ENCODE results near the gene F12. TPM values are rescaled to one million over a fixed set of nuclear protein-coding genes. Genes with fewer than 3 reads are reported as not detected.
A peak's percentile ranks its signal among the peaks of the same experiment; 100 is the strongest.

Gene F12
- total RNA-seq, 4 donors from 2014 or later = 2.6 to 20.1 (median 5.6) TPM

GRCh38 chr5:177446200-177447065 is 37.1 kb upstream of the F12 start, which contains the start of gene PRR7:
Gene PRR7 (plus strand): TSS chr5:177446814. CDS start chr5:177455068, 8,254 bp downstream.
- Histone ChIP-seq H3K36me3 (peaks cover 0 to 3% (median under 1%) of the 10 kb centered on the region in 4 donors), H3K27me3 (peaks cover 23% of the 10 kb centered on the region), H3K9me3 (no peaks in the 10 kb centered on the region), H3K4me3 (peak within 1 kb of the TSS; percentile 35 to 56 (median 48)), H3K27ac (peak within 1 kb of the TSS in 3 of 4 donors; percentile 51 to 56 (median 53)), H3K4me1 (peaks cover 18 to 22% (median 20%) of the 10 kb centered on the region in 4 donors)
- in situ Hi-C loops (cut with MboI; ENCODE audit: low pct_ligation_motif_present in 1 of 4, low pct_unique_long_range_greater_than_20kb in 1 of 4, low sequenced_read_pairs in 3 of 4) = loop anchor here in 2 of 4 donors (5.0 to 10.0 kb wide), 2 partner anchors 52 to 54 kb away; no protein-coding TSS in a partner anchor
- peak; percentile 67 for DNase-seq
- WGBS, 2 donors (ENCODE audit: low coverage in 1 of 2) = 1% methylated on average over 57 of the region's 89 CpGs; no CpG with 5 or more reads in 1 of the 2 donors
- no peak for TF ChIP-seq EP300 (IDR thresholded peaks at IDR 0.05; ENCODE audit: low read depth)
- no peak for TF ChIP-seq CTCF (IDR thresholded peaks at IDR 0.05)
- peak; percentile 40 for TF ChIP-seq POLR2A (IDR thresholded peaks at IDR 0.05)
- TF ChIP-seq POLR2AphosphoS5 (IDR thresholded peaks at IDR 0.05) = peak in 2 of 3 donors; percentile 27 to 54
- intact Hi-C loops (cut with DNase I; ENCODE audit: low total_unique reads) = loop anchor here (2.0 kb wide), 1 partner anchor 44 kb away; no protein-coding TSS in a partner anchor

- intact Hi-C loops (cut with DNase I; ENCODE audit: low total_unique reads) = loop anchor here (2.0 kb wide), 1 partner anchor 43 kb away; no protein-coding TSS in a partner anchor
- in situ Hi-C loops (cut with MboI; ENCODE audit: low pct_ligation_motif_present in 1 of 4, low pct_unique_long_range_greater_than_20kb in 1 of 4, low sequenced_read_pairs in 3 of 4) = loop anchor here in 2 of 4 donors (5.0 to 10.0 kb wide), 2 partner anchors 51 to 54 kb away; no protein-coding TSS in a partner anchor
- H3K36me3 ChIP-seq = peaks cover 0 to 6% (median 2%) of the 10 kb centered on the region in 4 donors
- WGBS, 2 donors (ENCODE audit: low coverage in 1 of 2) = 4 to 5% methylated on average over 4 to 8 of the region's 8 CpGs
- H3K9me3 ChIP-seq = no peaks in the 10 kb centered on the region
- H3K4me3 ChIP-seq = peak overlapping the region in 1 of 4 donors; percentile 51
- peaks cover 18 to 22% (median 20%) of the 10 kb centered on the region in 4 donors for H3K4me1 ChIP-seq
- H3K27ac ChIP-seq = peak overlapping the region in 3 of 4 donors; percentile 51 to 56 (median 53)
- H3K27me3 ChIP-seq = peaks cover 23% of the 10 kb centered on the region
- no peak for DNase-seq
- TF ChIP-seq EP300 (IDR thresholded peaks at IDR 0.05; ENCODE audit: low read depth) = no peak
- TF ChIP-seq POLR2AphosphoS5 (IDR thresholded peaks at IDR 0.05) = no peak
- no peak for TF ChIP-seq CTCF (IDR thresholded peaks at IDR 0.05)
- no peak for TF ChIP-seq POLR2A (IDR thresholded peaks at IDR 0.05)
Observed at GRCh38 chr5:177445917-177446199, 36.5 kb upstream of the F12 start.

GRCh38 chr5:177445052-177445916 is 35.9 kb upstream of the F12 start:
- H3K36me3 ChIP-seq = peaks cover 0 to 10% (median 4%) of the 10 kb centered on the region in 4 donors
- no peak for DNase-seq
- 0 to 41% methylated on average over 1 to 10 of the region's 10 CpGs for WGBS, 2 donors (ENCODE audit: low coverage in 1 of 2)
- peak overlapping the region in 1 of 4 donors; percentile 51 for H3K27ac ChIP-seq
- TF ChIP-seq CTCF (IDR thresholded peaks at IDR 0.05) = no peak
- no peak for TF ChIP-seq EP300 (IDR thresholded peaks at IDR 0.05; ENCODE audit: low read depth)
- TF ChIP-seq POLR2A (IDR thresholded peaks at IDR 0.05) = no peak
- TF ChIP-seq POLR2AphosphoS5 (IDR thresholded peaks at IDR 0.05) = no peak
- intact Hi-C loops (cut with DNase I; ENCODE audit: low total_unique reads) (no loop called here), in situ Hi-C loops (cut with MboI; ENCODE audit: low pct_ligation_motif_present in 1 of 4, low pct_unique_long_range_greater_than_20kb in 1 of 4, low sequenced_read_pairs in 3 of 4) (loop anchor here in 2 of 4 donors (5.0 to 10.0 kb wide), 2 partner anchors 50 to 53 kb away; no protein-coding TSS in a partner anchor)
- peaks cover 23% of the 10 kb centered on the region for H3K27me3 ChIP-seq
- H3K4me3 ChIP-seq = no peak overlapping the region
- no peaks in the 10 kb centered on the region for H3K9me3 ChIP-seq
- peaks cover 18 to 22% (median 20%) of the 10 kb centered on the region in 4 donors for H3K4me1 ChIP-seq

Measured in transverse colon (tissue), 4 donors.